GM18505 (cell line): Measurements from ENCODE around the gene ACTR10.
A peak's percentile ranks its signal among the peaks of the same experiment; 100 is the strongest.

Source experiments
- ATAC-seq: cut with Tn5 transposase; IDR thresholded peaks from one replicate; pipeline ENCODE4 v1.9.1; 2021; ENCODE audit not compliant: unreplicated experiment
- POLR2A ChIP-seq: IDR thresholded peaks from 4 replicates; pipeline ENCODE4 v1.6.1; 2011; ENCODE audit warnings: borderline replicate concordance; ENCODE audit not compliant: insufficient read depth, insufficient read length; ENCODE audit errors: extremely low read depth

Gene ACTR10

DNA sequence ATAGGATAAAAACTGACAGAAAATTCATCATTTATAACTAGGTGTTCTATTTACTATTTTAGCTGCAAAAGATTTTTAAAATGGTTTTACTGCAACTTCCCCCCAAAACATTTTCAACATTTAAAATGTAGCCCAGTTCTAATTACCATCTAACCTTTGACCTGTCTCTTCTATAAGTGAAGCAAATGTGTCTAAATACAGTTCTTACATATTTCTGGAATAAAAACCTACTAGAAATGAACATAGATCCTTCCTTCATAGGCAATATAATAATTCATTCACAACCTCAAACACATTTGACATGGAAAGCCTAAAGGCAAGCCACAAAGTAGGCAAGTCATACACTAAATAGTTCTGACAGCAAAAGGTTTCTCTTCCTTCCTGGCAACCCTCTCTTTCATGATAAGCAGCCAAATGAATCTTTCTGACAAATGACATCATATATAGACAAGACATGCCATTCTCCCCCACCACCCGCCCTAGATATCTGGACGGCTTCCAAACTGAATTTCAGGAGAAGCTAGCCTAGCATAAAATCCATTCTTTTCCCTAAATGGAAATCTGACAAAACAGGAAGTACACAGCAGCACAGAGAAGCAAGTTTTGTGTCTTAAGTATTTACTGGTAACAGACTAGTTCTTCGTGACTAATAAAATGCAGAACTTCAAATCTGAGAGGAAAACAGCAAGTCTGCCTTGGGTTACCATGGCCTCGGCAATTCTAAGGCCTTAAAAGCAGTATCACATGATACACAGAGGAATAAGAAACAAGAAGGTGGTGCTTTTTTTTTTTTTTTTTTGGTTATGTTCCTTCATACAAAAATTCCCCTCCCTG, 81.2 kb downstream of the ACTR10 start:
- peak; percentile 76 for ATAC-seq
- TF ChIP-seq POLR2A = no peak

- no peak for ATAC-seq
- no peak for TF ChIP-seq POLR2A
Measured at GRCh38 chr14:58281969-58282368, 82.0 kb downstream of the ACTR10 start.

DNA sequence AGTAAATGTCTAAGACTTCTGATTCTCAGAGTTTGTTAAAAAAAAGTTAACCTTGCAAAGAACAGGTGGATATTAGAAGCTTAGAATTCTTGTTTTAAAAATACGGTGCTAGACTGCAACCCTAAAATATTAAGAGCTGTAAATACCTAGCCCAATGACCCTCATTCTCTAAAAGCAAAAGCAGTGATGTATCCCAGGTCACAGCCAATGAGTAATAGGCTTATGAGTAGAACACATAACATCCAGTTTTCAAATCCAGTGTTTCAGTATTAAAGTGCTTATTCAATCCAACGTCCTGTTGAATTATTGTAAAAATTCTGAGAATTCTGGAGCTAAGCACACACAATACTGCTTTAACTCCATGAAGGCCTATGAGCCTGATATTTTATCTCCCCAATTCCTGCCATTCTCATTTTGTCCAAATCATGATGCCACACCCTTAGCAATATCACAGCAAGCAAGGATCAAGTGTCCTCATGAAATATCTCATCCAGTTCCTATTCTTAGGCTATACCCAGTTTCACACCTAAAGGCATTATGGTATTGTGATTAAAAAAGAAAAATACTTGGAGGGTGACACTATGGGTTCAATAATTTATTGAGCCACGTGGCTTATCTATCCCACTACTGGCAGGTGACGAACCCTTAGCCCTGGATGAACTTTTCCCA, 83.1 kb downstream of the ACTR10 start:
- no peak for TF ChIP-seq POLR2A
- no peak for ATAC-seq

DNA sequence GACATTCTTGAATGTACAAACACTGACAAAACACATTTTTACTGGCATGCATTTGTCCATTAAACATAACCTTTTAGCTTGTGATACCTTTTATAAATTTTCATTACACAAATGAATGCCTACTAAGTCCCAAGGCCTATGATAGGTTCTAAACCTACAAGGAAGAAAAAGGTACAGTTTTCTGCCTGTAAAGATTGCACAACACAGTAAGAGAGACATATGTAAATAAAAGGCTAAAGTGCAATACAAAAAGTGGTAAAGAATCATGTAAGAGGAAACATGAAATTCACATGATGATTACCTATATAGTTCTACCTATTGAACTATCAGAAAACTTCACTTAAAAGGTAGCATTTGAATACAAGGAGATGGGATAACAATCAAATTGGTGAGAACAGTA, 83.8 kb downstream of the ACTR10 start:
- no peak for ATAC-seq
- no peak for TF ChIP-seq POLR2A

GRCh38 chr14:58285132-58285531, 85.2 kb downstream of the ACTR10 start:
- no peak for ATAC-seq
- TF ChIP-seq POLR2A = no peak
